Measurements from ENCODE around the gene C4B. TPM values are rescaled to one million over a fixed set of nuclear protein-coding genes. Genes with fewer than 3 reads are reported as not detected.

Gene C4B
- total RNA-seq, 1 experiment from 2014 or later, result 7.7 TPM

DNA sequence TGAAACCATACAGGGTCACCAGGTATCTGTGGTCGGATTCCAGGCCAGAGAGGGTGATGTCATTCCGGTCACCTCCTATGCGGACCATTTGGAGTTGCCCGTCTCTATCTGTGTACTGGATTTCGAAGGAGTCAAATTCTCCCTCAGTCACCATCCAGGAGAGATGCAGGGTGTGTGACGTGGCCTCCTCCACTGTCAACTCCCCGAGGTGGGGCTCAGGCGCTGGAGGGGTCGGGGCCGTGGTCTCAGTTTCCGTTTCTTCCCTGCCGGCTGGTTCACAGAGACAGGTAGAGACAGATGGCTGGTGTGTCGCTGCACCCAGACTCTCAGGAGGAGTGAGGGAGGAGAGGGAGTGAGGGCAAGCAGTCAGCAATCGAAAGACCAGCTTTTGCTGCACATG, 54.3 kb downstream of the C4B start:
- intact Hi-C loops (cut with micrococcal nuclease), result no loop called here
- POLR2A ChIA-PET, result no interaction called here

DNA sequence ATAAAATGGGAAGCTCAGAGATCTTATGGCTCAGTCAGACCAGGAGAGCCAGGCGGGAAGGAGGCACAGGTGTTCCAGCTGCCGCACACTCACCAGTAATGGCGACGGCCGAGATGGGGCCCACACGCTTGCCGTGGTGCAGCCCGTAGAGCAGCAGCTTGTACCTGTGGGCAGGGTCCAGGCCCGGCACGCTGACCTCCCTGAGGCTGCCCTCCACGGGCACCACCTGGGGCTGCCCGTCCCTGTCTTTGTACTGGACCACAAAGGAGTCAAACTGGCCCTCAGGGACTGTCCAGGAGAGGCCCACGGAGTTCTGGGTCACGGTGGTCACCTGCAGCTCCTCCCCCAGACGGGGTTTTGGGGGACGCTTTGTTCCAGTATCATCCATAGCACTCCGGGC, 54.9 kb downstream of the C4B start:
- Mint-ChIP-seq H3K27me3 (ENCODE audit: insufficient read depth, unreplicated experiment) (peaks cover 7% of the 10 kb centered on the region), H3K36me3 (ENCODE audit: insufficient read depth, unreplicated experiment) (peaks cover 6% of the 10 kb centered on the region), H3K27ac (ENCODE audit: low read depth, unreplicated experiment) (no peak overlapping the region), H3K4me3 (ENCODE audit: unreplicated experiment) (no peak overlapping the region), H3K4me1 (ENCODE audit: insufficient read depth, unreplicated experiment) (no peaks in the 10 kb centered on the region), H3K9me3 (ENCODE audit: unreplicated experiment) (no peaks in the 10 kb centered on the region)
- no peak for DNase-seq (ENCODE audit: unreplicated experiment)
- POLR2A ChIA-PET, result no interaction called here
- no peak for TF ChIP-seq CTCF (IDR thresholded peaks at IDR 0.05; ENCODE audit: unreplicated experiment)
- intact Hi-C loops (cut with micrococcal nuclease), result no loop called here
- no TSS peak for BruUV-seq (replicated peaks)
- CTCF ChIA-PET, result interaction anchor here (0.7 to 1.7 kb wide), 4 partner anchors 15 to 180 kb away, joined by 3 to 5 read pairs (median 3); no protein-coding TSS in a partner anchor

More for the DNA sequence above, 54.3 kb downstream of the C4B start:
- DNase-seq (ENCODE audit: unreplicated experiment), result no peak
- no peak overlapping the region for H3K27ac Mint-ChIP-seq (ENCODE audit: low read depth, unreplicated experiment)
- no peaks in the 10 kb centered on the region for H3K4me1 Mint-ChIP-seq (ENCODE audit: insufficient read depth, unreplicated experiment)
- BruUV-seq (replicated peaks), result no TSS peak
- TF ChIP-seq CTCF (IDR thresholded peaks at IDR 0.05; ENCODE audit: unreplicated experiment), result no peak
- H3K36me3 Mint-ChIP-seq (ENCODE audit: insufficient read depth, unreplicated experiment), result peaks cover 6% of the 10 kb centered on the region
- CTCF ChIA-PET, result no interaction called here
- no peaks in the 10 kb centered on the region for H3K9me3 Mint-ChIP-seq (ENCODE audit: unreplicated experiment)
- H3K4me3 Mint-ChIP-seq (ENCODE audit: unreplicated experiment), result no peak overlapping the region
- H3K27me3 Mint-ChIP-seq (ENCODE audit: insufficient read depth, unreplicated experiment), result peaks cover 7% of the 10 kb centered on the region

DNA sequence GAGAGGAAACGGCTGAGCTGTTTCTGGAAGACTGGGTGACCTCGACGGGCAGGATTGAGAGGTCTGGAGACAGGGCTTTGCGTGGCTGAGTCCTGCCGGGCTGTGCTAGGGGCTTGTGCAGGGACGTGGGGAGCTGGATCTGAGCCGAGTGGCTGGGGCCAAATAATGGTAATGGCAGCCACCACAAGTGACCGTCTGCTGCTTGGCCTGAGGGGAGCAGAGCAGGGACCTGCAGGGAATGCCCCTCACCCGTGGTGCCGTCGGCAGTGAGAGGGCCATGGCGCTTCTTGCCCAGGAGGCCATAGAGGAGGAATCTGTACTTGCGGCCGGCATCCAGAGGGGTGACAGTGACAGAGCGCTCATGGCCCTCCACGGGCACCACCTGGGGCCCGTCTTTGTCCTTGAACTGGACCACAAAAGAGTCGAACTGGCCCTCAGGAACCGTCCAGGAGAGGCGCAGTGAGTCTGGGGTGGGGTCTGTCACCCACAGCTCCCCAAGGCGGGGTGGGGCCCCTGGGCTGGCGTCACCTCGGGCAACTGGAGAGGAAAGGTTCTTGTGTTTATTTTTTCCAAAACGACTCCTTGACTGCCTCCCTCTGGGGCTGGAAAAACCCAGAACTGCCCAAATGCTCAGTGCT, 55.4 kb downstream of the C4B start:
- no TSS peak for BruUV-seq (replicated peaks)
- no peaks in the 10 kb centered on the region for H3K4me1 Mint-ChIP-seq (ENCODE audit: insufficient read depth, unreplicated experiment)
- H3K36me3 Mint-ChIP-seq (ENCODE audit: insufficient read depth, unreplicated experiment), result peaks cover 6% of the 10 kb centered on the region
- intact Hi-C loops (cut with micrococcal nuclease), result no loop called here
- H3K27ac Mint-ChIP-seq (ENCODE audit: low read depth, unreplicated experiment), result no peak overlapping the region
- H3K27me3 Mint-ChIP-seq (ENCODE audit: insufficient read depth, unreplicated experiment), result peaks cover 7% of the 10 kb centered on the region
- H3K9me3 Mint-ChIP-seq (ENCODE audit: unreplicated experiment), result no peaks in the 10 kb centered on the region
- H3K4me3 Mint-ChIP-seq (ENCODE audit: unreplicated experiment), result no peak overlapping the region
- TF ChIP-seq CTCF (IDR thresholded peaks at IDR 0.05; ENCODE audit: unreplicated experiment), result no peak
- DNase-seq (ENCODE audit: unreplicated experiment), result no peak
- CTCF ChIA-PET, result interaction anchor here (0.5 to 1.7 kb wide), 7 partner anchors 14 to 883 kb away, joined by 3 to 5 read pairs (median 3); no protein-coding TSS in a partner anchor
- POLR2A ChIA-PET, result no interaction called here

- POLR2A ChIA-PET, result interaction anchor here (0.7 kb wide), 1 partner anchor 16 kb away, joined by 5 read pairs; no protein-coding TSS in a partner anchor
- no peak overlapping the region for H3K4me3 Mint-ChIP-seq (ENCODE audit: unreplicated experiment)
- H3K9me3 Mint-ChIP-seq (ENCODE audit: unreplicated experiment), result no peaks in the 10 kb centered on the region
- peaks cover 7% of the 10 kb centered on the region for H3K27me3 Mint-ChIP-seq (ENCODE audit: insufficient read depth, unreplicated experiment)
- BruUV-seq (replicated peaks), result no TSS peak
- H3K36me3 Mint-ChIP-seq (ENCODE audit: insufficient read depth, unreplicated experiment), result peaks cover 12% of the 10 kb centered on the region
- TF ChIP-seq CTCF (IDR thresholded peaks at IDR 0.05; ENCODE audit: unreplicated experiment), result no peak
- H3K4me1 Mint-ChIP-seq (ENCODE audit: insufficient read depth, unreplicated experiment), result peaks cover under 1% of the 10 kb centered on the region
- intact Hi-C loops (cut with micrococcal nuclease), result no loop called here
- CTCF ChIA-PET, result interaction anchor here (0.5 to 1.7 kb wide), 3 partner anchors 20 to 176 kb away, joined by 3 to 5 read pairs (median 5); no protein-coding TSS in a partner anchor
- DNase-seq (ENCODE audit: unreplicated experiment), result no peak
- H3K27ac Mint-ChIP-seq (ENCODE audit: low read depth, unreplicated experiment), result no peak overlapping the region
Measured at GRCh38 chr6:32070814-32071543, 56.4 kb downstream of the C4B start.
